ENCODE data around the gene PDX1.

The PDX1 gene

DNA sequence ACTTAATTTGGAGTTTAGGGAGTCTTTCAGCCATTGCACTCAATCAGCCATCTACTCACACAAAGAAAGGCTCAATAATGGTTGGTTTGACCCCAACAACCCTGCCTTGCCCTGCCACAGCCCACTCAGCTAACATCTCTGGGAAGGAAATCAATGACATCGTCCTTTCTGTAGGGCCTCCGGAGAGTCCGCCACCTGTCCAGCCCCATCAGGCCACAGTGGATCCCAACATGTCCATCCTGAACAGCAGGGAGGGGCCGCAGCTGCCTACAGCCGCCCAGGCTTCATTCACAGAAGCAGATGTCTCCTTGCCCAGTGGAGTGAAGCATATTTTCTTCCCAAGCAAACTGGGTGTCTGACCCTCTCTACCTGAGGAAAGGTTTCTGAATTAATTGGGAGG is 53.5 kb downstream of the PDX1 start:
- no peak overlapping the region for H3K27ac ChIP-seq (replicated peaks)
- H3K4me3 ChIP-seq (replicated peaks; ENCODE audit: insufficient read depth, low read length), result no peak overlapping the region
- TF ChIP-seq, protein P1, sequence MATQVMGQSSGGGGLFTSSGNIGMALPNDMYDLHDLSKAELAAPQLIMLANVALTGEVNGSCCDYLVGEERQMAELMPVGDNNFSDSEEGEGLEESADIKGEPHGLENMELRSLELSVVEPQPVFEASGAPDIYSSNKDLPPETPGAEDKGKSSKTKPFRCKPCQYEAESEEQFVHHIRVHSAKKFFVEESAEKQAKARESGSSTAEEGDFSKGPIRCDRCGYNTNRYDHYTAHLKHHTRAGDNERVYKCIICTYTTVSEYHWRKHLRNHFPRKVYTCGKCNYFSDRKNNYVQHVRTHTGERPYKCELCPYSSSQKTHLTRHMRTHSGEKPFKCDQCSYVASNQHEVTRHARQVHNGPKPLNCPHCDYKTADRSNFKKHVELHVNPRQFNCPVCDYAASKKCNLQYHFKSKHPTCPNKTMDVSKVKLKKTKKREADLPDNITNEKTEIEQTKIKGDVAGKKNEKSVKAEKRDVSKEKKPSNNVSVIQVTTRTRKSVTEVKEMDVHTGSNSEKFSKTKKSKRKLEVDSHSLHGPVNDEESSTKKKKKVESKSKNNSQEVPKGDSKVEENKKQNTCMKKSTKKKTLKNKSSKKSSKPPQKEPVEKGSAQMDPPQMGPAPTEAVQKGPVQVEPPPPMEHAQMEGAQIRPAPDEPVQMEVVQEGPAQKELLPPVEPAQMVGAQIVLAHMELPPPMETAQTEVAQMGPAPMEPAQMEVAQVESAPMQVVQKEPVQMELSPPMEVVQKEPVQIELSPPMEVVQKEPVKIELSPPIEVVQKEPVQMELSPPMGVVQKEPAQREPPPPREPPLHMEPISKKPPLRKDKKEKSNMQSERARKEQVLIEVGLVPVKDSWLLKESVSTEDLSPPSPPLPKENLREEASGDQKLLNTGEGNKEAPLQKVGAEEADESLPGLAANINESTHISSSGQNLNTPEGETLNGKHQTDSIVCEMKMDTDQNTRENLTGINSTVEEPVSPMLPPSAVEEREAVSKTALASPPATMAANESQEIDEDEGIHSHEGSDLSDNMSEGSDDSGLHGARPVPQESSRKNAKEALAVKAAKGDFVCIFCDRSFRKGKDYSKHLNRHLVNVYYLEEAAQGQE (IDR thresholded peaks at IDR 0.05; ENCODE audit: insufficient replicate concordance, low read depth), result no peak
- no peak for TF ChIP-seq SPI1 (IDR thresholded peaks at IDR 0.05; ENCODE audit: borderline replicate concordance, low read depth)
- no peak for TF ChIP-seq GABPA (IDR thresholded peaks at IDR 0.05; ENCODE audit: low read depth)
- no peak for TF ChIP-seq CTCF (IDR thresholded peaks at IDR 0.05; ENCODE audit: insufficient read depth, low read length)
- no peak for TF ChIP-seq POLR2AphosphoS5 (IDR thresholded peaks at IDR 0.05; ENCODE audit: low read depth)
- DNase-seq (ENCODE audit: low read depth in 1 of 2, low spot score in 1 of 2), result no peak
- peaks cover 85% of the 10 kb centered on the region for H3K27me3 ChIP-seq (ENCODE audit: insufficient read depth, poor library complexity, severe bottlenecking)

- no peak overlapping the region for H3K4me3 ChIP-seq (replicated peaks; ENCODE audit: insufficient read depth, low read length)
- TF ChIP-seq, protein P1 (IDR thresholded peaks at IDR 0.05; ENCODE audit: insufficient replicate concordance, low read depth), result no peak
- TF ChIP-seq GABPA (IDR thresholded peaks at IDR 0.05; ENCODE audit: low read depth) (no peak), POLR2AphosphoS5 (IDR thresholded peaks at IDR 0.05; ENCODE audit: low read depth) (no peak), SPI1 (IDR thresholded peaks at IDR 0.05; ENCODE audit: borderline replicate concordance, low read depth) (no peak), CTCF (IDR thresholded peaks at IDR 0.05; ENCODE audit: insufficient read depth, low read length) (no peak)
- DNase-seq (ENCODE audit: low read depth in 1 of 2, low spot score in 1 of 2), result no peak
- H3K27me3 ChIP-seq (ENCODE audit: insufficient read depth, poor library complexity, severe bottlenecking), result peaks cover 84% of the 10 kb centered on the region
- H3K27ac ChIP-seq (replicated peaks), result no peak overlapping the region
These were observed 54.3 kb downstream of the PDX1 start for GRCh38 chr13:27973961-27974662.

All from HL-60 (cell line).